HG03103 (cell line): ENCODE results near the gene FGF23.
A peak's percentile ranks its signal among the peaks of the same experiment; 100 is the strongest.

Source experiments
- ATAC-seq: cut with Tn5 transposase; IDR thresholded peaks from one replicate; pipeline ENCODE4 v1.9.1; 2021; ENCODE audit warnings: low read depth; ENCODE audit not compliant: unreplicated experiment

Gene FGF23

DNA sequence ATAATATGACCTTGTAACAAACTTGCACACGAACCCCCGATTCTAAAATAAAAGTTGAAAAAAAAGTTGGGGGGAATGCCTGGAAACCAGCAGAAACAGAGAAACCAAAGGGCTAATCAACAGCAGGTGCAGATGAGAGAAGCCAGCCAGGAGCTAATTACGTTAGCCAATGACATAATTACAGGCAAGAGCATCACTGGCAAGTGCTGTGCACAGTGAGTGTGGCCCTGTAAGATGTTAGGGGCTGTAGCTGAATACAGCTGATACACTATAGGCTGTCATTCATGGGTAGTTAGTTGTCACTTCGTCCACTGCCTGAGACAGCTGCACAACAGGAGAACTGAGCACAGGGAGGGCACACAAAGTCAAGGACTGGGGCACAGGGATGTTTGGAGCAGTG lies 7.3 kb upstream of the FGF23 start:
- ATAC-seq, result no peak

DNA sequence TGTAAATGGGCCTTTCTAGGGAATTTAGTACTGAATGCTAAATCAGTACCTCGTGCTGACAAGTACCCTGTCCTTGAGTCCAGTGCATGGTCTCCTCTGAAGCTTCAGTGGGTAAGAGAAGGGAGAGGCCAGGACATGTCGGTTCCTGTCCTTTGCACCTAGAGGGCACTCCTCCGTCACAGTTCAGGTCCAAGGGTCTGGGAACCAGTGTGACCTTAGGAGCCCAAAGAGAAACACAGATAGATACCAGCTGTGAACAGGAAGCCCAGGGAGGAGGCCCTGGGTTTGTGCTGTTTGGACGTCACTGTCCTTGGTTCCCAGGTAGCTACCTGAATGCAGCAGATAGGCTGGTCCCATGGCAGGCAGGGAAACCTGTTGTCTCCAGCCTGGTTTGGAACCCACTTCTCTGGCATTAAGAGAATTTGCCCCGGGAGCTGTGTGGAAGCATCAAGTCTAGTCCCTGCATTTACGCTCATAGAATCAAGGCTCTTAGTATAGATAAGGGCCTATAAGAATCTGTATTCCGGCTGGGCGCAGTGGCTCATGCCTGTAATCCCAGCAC lies 3.9 kb upstream of the FGF23 start:
- ATAC-seq, result no peak

DNA sequence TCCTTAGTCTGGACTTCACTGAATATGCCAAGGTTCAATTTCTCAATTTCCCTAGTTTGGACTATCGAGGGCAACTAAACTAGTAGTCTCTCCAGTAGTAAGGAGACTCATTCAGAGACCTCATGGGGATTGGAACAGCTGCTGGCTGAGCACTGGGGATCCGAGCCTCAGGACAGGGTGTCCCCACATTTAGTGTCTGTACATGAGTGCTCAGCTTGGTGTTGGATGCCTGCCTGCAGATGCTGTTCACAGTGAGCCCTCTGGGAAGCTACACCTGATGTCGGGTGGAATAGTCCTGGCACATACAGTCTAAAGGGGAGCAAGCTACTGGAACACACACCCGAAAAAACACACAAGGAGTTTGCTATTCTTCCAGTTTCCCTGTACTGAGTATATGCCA lies 820 bp upstream of the FGF23 start:
- ATAC-seq, result no peak

DNA sequence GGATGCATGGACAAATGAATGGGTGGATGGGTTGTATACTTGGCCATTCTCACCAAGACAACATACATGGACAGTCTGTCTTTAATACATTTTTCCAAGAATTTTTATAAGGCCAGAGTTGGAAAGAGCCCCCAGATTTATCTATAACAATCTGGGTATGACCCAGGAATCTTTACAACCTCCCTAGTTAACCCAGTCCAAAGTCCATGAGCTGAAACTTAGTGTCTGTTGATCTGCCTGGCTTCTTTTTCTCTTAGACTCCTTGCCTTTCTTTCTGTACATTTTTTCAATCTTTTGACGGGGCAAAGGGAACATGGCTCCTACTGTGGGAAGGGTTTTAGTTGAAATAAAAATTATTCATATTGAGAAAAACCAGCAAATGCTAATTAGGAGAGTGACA lies 740 bp downstream of the FGF23 start:
- ATAC-seq, result no peak

DNA sequence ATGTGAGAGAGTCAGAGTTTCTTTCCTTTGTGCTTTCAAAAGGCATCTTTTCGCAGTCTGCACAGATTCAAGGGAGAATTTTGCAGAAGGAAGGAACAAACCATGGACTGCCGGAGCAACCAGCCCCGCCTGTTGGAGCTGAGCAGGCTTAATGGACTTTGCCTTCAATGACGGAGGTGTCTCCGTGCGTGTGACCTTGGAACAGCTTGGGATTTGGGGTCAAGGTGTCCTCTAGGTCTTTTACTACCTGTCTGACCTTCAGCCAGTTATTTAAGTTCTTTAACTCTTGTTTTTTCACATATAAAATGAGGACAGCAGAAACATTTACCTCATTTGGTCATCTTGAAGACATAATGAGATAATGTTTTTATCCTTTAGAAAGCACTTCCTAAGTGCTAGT lies 4.1 kb downstream of the FGF23 start:
- ATAC-seq, result no peak

DNA sequence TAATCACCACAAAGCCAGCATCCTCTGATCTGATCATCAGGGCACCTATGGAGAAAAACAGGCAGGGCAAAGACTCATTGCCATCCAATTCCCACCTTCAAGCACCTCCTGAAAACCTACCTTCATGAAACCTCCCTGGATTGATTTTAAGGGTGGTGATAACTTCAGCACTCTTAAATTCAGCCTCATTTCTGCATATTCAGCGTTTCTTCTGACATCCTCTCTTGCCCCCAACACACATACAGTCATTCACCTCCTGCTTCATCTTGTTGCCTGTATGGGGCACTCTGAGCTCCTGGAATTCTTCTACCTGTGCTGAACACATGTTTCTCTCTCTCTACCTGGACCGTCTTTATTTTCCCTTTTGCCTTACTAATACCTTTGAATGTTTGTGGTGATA lies 6.9 kb downstream of the FGF23 start:
- ATAC-seq, result no peak

DNA sequence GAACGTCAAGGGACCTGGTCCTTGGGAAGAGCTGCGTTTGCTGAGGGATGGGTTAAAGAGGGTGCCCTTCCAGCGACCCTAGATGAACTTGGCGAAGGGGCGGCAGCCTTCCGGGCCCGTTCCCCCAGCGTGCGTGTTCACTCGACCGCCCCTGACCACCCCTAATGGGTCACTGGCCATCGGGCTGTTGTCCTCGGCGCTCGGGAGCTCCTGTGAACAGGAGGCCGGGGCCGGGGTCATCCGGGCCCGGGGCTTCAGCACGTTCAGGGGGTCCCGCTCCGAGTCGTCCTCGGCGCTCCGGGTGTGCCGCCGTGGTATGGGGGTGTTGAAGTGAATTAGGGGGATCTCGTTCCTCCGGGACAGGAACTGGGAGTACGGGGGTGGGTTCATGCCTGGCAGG lies 9.2 kb downstream of the FGF23 start:
- no peak for ATAC-seq

DNA sequence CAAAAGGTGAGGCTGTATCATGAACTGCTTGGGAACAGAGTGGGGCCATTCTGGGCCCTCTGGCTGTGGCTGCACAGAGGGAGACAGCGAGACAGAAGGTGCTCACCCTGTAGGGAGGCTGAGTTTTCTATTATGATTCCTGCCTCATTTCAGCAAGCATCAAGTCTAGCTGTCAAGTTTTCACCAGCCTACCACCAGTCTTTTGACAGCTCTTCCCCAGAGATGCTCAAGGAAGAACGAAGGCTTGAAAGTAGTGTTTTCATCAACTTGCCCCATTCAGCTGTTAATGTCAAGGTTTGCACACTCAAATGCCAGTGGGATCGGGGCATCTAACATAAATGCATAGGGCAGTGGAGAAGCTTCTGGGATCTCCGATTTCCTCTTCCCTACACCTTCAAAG lies 10.0 kb downstream of the FGF23 start:
- no peak for ATAC-seq

DNA sequence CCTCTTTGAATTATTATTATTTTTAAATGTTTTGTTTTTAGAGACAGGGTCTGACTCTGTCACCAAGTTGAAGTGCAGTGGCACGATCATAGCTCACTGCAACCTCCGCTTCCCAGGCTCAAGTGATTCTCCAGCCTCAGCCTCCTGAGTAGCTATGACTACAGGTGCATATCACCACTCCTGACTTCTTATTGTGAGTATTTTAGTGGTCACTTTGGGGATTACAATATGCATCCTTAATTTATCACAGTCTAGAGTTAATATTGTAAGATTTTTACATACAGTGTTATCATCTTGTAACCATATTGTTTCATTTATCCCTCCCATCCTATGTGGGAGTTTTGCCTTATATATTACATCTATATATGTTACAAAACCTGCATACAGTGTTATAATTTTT lies 13.4 kb downstream of the FGF23 start:
- no peak for ATAC-seq

DNA sequence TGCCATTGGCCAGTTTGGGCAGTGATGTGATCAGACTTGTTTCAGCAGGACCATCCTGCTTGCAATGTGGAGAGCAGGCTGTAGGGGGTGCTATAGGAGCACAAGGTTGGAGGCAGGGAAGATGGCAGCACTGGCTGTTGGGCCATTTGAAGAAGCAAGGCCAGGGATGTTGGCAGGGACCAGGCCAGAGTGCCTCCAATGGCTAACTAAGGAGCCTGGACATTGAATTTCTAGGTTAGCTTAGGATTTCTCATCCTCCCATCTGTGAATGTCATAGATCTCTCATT lies 23.5 kb downstream of the FGF23 start:
- no peak for ATAC-seq

DNA sequence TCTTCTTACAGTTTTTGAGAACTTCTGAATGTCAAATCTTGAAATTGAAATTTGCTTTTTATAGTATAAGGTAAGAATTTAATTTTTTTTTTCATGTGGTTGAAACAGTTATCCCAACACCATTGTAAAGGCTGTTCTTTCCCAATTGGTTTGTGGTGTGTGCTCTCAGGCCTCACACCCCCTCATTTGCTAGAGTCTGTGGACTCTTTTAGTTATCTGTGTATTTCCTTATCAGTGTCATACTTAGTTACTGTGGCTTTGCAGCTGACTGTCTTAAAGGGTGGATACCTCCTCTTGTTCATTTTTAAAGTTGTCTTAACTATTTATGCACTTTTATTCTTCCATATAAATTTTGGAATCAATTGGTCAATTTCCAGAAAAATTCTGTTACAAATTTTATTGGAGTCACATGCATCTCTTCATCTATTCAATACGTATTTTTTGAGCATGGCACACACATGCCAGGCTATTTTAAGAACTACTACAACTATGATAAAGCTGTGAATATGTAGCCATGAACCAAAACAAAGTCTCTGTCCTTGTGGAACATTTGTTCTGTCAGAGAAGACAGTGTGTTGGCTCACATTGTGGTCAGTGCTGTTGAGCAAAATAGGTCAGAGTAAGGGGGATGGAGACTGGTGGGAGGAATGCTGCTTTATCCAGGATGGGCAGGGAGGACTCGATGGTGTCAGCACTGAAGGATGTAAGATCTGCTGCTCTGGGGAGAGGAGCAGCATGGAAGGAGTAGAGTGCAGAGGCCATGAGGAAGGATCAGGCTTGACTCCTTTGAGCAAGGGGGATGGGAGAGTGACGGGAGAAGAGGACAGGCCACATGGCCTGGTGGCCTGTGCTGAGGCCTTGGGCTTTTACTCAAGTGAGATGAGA lies 24.1 kb downstream of the FGF23 start:
- no peak for ATAC-seq

DNA sequence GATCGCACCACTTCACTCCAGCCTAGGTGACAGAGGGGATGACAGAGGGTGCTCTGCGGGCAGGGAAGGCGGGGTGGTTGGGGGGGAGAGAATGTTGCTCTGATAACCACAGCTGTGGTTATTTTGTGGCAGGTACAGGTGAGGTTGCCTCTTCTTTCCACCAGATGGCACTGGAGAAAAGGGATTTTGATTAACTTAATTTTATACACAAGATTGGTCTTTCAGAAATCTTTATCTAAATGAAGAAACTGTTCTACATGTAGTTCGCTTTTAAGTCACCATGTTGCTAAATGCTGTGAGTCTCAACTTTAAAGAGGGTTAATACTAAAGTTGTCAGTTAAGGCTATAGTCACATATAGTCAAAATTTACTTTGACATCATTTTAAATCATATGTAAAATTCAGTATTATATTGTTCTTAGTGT lies 25.7 kb downstream of the FGF23 start:
- no peak for ATAC-seq

DNA sequence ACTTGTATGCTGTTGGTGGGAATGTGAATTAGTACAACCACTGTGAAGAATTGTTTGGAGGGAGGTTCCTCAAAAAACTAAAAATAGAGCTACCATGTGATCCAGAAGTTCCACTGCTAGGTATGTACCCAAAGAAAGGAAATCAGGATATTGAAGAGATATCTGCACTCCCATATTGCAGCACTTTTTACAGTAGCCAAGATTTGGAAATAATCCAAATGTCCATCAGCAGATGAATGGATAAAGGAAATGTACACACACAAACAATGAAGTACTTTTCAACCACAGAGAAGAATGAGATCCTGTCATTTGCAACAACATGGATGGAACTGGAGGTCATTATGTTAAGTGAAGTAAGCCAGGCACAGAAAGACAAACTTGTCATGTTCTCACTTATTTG lies 32.6 kb downstream of the FGF23 start:
- ATAC-seq, result no peak

DNA sequence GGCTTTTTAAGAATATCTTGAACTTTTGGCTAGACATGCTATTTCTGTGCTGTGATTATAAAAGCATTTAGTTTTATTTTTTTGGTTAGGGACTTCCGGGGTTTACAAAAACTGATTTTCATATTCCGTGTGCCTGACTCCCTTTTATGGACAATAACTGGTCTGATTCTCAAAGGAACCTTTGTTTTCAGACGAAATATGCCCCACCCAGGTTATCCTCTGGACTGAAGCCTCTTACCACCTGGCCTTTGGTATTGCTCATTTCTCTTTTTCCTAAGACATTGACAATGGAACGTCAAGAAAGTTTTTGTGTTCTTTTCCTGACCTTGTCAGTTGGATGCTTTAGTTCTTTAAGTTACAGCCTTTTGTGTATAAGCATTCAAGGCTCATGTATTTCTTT lies 47.7 kb downstream of the FGF23 start:
- ATAC-seq, result no peak

DNA sequence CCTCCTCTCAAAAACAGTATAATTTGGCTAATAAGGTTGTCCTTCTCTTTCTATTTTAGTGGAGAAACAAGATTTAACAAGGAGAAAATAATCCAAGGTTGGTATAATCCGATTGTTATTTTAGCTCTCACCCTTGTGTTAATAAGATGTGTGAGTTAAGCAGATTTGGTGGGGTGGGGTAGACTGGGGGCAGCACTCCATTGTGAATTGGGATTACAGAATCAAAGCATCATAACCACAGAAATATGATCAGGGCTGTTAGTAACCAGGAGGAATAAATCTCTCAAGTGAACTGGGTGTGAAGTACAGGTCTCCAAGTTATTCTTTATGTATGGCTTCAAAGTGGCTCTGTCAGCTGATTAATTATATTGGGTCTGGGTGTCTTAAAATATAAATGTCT lies 48.3 kb downstream of the FGF23 start:
- ATAC-seq, result no peak

DNA sequence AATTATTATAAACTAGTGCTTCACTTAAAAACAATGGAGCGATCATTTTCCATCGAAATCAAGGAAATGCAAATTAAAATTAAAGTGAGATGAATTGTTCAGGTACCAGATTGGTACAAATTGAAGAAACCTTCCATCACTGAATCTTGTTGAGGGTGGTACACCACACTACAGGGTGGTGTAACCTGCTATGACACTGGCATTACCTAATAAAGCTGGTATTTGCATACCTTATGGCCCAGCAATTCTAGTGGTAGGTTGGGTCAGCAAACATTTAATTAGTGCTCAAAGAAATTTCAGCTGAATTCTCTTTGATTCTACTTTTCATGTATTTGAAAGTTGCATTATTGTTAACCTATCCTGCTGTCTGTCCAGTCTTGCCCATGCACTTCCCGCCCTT lies 49.3 kb downstream of the FGF23 start:
- no peak for ATAC-seq

DNA sequence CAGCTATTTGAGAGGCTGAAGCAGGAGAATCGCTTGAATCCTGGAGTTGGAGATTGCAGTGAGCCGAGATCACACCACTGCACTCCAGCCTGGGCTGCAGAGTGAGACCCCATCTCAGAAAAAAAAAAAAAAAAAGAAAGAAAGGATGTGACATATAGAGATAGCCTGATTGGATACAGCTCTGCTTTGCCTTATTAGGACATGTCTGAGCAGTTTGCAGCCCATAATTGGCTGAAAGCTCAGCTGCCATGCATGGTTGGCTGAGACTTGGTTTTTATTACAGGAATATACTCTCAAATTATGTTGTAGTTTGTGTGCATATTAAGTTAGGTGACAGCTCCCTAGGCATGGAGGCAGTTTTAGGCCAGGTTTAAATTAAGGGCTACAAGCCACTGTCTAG lies 52.2 kb downstream of the FGF23 start:
- ATAC-seq, result no peak

DNA sequence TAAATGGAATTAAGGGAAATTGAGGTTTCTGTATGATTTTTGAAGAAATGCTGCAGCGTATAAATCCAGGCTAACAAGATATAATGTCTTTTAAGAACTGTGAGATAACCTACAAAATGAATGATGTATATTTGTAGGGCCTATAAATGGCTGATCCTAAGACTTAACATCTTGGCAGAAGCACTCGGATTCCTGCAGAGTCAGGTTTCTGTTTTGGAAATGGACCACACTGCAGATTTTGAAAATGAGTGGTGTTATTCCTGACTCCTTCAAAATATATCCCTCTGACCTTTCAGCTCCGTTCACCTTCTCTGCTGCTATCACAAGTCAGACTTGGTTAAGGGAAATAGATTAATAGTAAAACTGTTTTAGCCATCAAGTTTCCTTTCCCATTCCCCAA lies 53.5 kb downstream of the FGF23 start:
- ATAC-seq, result no peak

DNA sequence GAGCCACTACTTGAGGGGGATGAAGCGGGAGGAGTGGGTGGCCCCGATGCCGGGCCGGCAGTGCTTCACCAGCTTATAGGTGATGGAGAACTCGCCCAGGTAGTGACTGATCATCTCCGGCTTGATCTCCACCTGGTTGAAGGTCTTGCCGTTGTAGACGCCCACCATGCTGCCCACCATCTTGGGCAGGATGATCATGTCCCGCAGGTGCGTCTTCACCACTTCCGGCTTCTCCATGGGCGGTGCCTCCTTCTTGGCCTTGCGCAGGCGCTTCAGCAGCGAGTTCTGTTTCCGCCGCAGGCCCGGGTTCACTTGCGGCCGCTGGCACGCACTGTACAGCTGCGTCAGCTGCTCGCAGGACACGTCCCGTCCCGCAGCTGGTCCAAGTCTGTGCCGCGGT lies 55.1 kb downstream of the FGF23 start:
- ATAC-seq, result no peak

DNA sequence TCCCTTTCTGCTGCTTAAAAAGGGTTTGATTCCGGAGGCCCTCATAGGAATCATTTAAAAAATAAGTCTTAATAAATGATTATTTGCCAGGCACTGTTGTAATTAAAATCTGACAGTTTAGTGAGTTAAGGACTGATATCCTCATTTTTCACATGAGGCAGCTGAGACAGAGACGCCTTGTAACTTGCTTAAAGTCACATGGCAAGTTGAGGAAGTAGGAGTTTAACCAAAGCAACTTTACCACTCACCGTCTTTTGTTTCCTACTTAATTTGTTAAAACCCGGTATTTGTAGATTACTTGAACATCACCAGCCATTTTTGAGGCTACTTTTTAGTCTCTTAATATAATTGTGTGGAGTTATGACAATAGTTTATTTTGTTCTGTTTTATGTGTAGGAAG lies 56.1 kb downstream of the FGF23 start:
- no peak for ATAC-seq

DNA sequence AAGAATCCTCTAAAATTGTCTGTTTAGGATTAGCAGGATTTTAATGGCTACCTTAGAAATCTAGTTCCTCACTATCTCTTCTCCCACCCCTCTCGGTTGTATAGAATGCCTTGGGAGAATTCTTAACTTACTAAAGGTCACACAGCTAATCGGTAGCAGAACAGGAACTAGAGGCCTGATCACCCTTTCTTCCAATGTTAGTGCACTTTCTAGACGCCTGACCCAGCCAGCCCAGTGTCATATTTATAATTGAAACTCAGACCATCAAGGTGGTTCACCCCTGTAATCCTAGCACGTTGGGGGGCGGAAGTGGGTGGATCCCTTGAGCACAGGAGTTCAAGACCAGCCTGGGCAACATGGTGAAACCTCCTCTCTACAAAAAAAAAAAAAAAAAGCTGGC lies 56.8 kb downstream of the FGF23 start:
- no peak for ATAC-seq

DNA sequence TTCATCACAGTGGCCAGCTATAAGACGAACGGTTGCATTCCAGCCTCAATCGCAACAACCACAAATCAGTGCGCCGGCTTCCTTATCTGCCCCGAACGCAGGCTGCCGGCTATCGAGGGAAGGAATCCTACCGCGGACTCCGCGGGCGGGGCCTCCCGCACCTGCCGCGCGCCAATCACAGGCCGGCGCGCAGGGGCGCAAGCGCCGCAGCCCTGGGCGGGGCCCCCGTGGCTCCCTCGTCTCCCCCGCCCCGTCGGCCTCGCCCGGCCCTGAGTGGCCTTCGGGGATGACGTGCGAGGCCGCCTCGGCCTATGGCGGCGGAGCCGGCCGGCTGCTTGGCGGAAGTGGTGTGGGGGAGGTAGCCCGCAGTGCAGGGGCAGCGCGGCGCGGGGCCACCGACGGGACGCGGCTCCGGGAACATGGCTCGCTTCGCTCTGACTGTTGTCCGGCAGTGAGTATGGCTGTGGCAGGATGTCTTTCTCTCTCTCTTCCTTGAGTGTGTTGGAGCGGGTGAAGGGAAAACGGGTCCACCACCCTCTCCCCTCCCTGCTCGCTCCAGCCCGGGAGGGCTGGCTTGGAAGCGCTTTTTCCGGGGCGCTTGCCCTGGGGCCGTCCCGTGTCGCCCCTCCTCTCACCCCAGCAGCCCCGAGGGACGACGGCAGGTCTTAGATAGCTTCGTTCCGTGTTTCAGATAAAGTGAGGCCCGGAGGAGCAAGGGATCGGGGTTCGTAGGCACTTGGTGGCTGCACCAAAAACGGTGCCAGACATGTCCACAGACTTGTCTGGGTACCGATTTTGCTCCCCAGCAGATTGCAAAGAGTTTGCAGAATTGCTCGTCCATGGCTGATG lies 58.4 kb downstream of the FGF23 start, which contains the start of gene TIGAR:
TIGAR (plus strand) TSS at position 361 of the 849 bp plus-strand sequence; CDS start at position 420, 59 bp downstream.
- ATAC-seq, result peak; percentile 93
